ENCODE data around the gene ALDH1L2. TPM values are rescaled to one million over a fixed set of nuclear protein-coding genes. Genes with fewer than 3 reads are reported as not detected.

ALDH1L2 gene
- total and polyA plus RNA-seq, 2 experiments from 2014 or later: 0.12 to 0.63 TPM

DNA sequence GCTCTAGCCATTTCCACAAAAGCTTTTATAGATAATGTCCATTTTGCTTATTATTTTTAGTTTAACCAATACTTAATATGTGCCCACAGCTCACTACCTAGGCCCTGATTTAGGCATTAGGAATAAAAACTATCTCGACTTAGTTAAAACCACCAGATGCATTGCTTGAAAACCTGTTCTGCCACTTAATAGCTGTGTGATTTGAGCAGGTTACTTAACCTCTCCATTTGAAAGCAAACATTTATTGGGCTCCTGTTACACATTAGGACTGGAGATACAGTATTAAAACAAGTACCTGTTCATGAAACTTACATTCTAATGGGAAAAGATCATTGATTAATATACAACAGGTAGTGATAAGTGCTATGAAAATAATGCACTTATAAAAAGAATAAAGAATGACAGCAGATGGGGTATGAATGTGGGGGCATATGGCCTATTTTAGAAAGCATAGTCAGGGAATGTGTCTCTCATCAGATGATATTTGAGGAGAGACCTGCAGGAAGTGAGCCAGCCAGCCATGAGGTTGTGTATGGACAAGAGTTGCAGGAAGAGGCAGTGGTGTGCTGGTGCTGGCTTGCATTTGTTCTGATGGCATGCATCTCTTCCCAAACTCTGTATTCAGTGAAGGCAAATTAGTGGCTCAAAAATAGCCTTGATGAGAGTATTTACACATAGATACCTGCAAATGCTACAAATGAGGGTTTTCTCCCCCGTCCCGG is 63.9 kb downstream of the ALDH1L2 start:
- Histone ChIP-seq H3K9me3 (ENCODE audit: low read depth) (no peaks in the 10 kb centered on the region), H3K4me1 (ENCODE audit: low read depth) (peaks cover 28% of the 10 kb centered on the region), H3K27me3 (no peaks in the 10 kb centered on the region), H3K27ac (no peak overlapping the region), H3K4me3 (no peak overlapping the region), H3K36me3 (no peaks in the 10 kb centered on the region)
- no peak for DNase-seq (ENCODE audit: low read depth in 1 of 2, low spot score in 1 of 2)
- no peak for TF ChIP-seq CTCF (IDR thresholded peaks at IDR 0.05; ENCODE audit: low read depth, low read length)

DNA sequence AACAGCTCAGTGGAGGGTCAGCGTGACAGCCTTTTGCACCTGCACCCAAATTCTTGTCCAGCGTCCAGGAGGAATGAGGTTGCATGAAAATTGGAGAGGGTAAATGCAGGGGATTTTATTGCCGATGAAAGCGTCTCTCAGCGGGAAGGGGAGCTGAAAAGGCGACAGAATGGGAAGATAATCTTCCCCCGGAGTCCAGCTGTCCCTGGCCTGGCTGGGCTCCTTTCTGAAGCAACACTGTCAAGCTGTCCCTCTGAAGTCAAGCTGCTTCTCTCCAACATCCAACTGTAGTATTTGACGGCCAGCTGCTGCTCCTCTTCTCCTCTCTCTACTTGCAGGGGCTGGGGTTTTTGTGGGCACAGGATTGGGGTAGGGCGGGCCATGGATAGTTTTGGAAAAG is 65.5 kb downstream of the ALDH1L2 start:
- H3K4me3 ChIP-seq: no peak overlapping the region
- no peak for TF ChIP-seq CTCF (IDR thresholded peaks at IDR 0.05; ENCODE audit: low read depth, low read length)
- H3K27me3 ChIP-seq: no peaks in the 10 kb centered on the region
- peaks cover 13% of the 10 kb centered on the region for H3K4me1 ChIP-seq (ENCODE audit: low read depth)
- no peaks in the 10 kb centered on the region for H3K9me3 ChIP-seq (ENCODE audit: low read depth)
- peak overlapping the region; percentile 29 for H3K27ac ChIP-seq
- no peaks in the 10 kb centered on the region for H3K36me3 ChIP-seq
- no peak for DNase-seq (ENCODE audit: low read depth in 1 of 2, low spot score in 1 of 2)

DNA sequence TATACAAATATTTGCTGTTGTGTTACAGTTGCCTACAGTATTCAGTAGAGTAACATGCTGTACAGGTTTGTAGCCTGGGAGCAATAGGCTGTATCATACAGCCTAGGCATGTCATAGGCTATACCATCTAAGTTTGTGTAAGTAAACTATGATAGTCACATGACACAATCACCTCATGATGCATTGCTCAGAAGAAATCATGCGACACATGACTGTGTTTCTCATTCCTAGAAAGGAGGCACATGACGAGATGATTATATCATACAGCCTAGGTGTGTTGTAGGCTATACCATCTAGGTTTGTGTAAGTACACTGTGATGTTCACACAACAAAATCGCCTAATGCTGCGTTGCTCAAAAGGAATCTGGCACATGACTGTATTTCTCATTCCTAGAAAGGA is 66.2 kb downstream of the ALDH1L2 start:
- Histone ChIP-seq H3K27ac (peak overlapping the region; percentile 29), H3K9me3 (ENCODE audit: low read depth) (no peaks in the 10 kb centered on the region), H3K4me3 (no peak overlapping the region)

DNA sequence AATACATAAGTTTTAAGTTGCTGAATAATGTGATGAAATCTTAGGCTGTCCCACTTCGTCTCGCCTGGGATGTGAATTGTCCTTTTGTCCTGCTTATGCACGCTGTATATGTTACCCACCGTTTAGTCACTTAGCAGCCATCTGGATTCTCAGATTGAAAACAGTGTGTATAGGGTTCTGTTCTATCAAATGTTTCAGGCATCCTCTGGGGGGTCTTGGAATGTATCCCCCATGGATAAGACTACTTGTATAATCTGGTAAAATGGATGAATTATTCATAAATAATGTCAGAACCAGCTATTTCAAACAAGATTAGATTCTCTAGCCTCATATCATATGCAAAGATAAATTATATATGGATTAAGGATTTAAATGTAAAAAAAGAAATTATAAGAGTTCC is 68.7 kb downstream of the ALDH1L2 start:
- Histone ChIP-seq H3K9me3 (ENCODE audit: low read depth) (no peaks in the 10 kb centered on the region), H3K36me3 (no peaks in the 10 kb centered on the region), H3K27ac (no peak overlapping the region), H3K4me3 (no peak overlapping the region), H3K4me1 (ENCODE audit: low read depth) (no peaks in the 10 kb centered on the region), H3K27me3 (no peaks in the 10 kb centered on the region)
- no peak for DNase-seq (ENCODE audit: low read depth in 1 of 2, low spot score in 1 of 2)
- no peak for TF ChIP-seq CTCF (IDR thresholded peaks at IDR 0.05; ENCODE audit: low read depth, low read length)

More for the DNA sequence above, 66.2 kb downstream of the ALDH1L2 start:
- no peak for TF ChIP-seq CTCF (IDR thresholded peaks at IDR 0.05; ENCODE audit: low read depth, low read length)
- DNase-seq (ENCODE audit: low read depth in 1 of 2, low spot score in 1 of 2): no peak
- Histone ChIP-seq H3K27me3 (no peaks in the 10 kb centered on the region), H3K36me3 (no peaks in the 10 kb centered on the region), H3K4me1 (ENCODE audit: low read depth) (peaks cover 9% of the 10 kb centered on the region)

GRCh38 chr12:105014603-105015002 is 69.7 kb downstream of the ALDH1L2 start:
- Histone ChIP-seq H3K4me3 (no peak overlapping the region), H3K4me1 (ENCODE audit: low read depth) (no peaks in the 10 kb centered on the region), H3K36me3 (no peaks in the 10 kb centered on the region), H3K27me3 (no peaks in the 10 kb centered on the region), H3K9me3 (ENCODE audit: low read depth) (no peaks in the 10 kb centered on the region), H3K27ac (no peak overlapping the region)
- TF ChIP-seq CTCF (IDR thresholded peaks at IDR 0.05; ENCODE audit: low read depth, low read length): no peak
- DNase-seq (ENCODE audit: low read depth in 1 of 2, low spot score in 1 of 2): no peak

Data from cardiac muscle cell (in vitro differentiated cells and primary cell).